ES-I3 (cell line): ENCODE data around the gene PLA2G4A.

ENCODE experiments used
- H3K36me3 ChIP-seq: 2 replicates; pipeline ENCODE4 v1.6.1; 2013; ENCODE audit warnings: mild to moderate bottlenecking, low read length, control low read depth, moderate library complexity; ENCODE audit not compliant: insufficient read depth
- H3K4me1 ChIP-seq: 2 replicates; pipeline ENCODE4 v1.6.1; 2013; ENCODE audit warnings: mild to moderate bottlenecking, control low read depth, low read length; ENCODE audit not compliant: insufficient read depth
- H3K9ac ChIP-seq: 2 replicates; pipeline ENCODE4 v1.6.1; 2013; ENCODE audit warnings: low read depth, mild to moderate bottlenecking, low read length, moderate library complexity
- H3K9me3 ChIP-seq: 2 replicates; pipeline ENCODE4 v1.6.1; 2013; ENCODE audit warnings: mild to moderate bottlenecking, low read length, moderate library complexity; ENCODE audit not compliant: control insufficient read depth, insufficient read depth

PLA2G4A gene

GRCh38 chr1:186872291-186872690 lies 43.5 kb downstream of the PLA2G4A start:
- no peaks in the 10 kb centered on the region for H3K9me3 ChIP-seq
- no peak overlapping the region for H3K9ac ChIP-seq
- no peaks in the 10 kb centered on the region for H3K36me3 ChIP-seq
- peaks cover 12% of the 10 kb centered on the region; the same call in 1 of the 2 replicates for H3K4me1 ChIP-seq

DNA sequence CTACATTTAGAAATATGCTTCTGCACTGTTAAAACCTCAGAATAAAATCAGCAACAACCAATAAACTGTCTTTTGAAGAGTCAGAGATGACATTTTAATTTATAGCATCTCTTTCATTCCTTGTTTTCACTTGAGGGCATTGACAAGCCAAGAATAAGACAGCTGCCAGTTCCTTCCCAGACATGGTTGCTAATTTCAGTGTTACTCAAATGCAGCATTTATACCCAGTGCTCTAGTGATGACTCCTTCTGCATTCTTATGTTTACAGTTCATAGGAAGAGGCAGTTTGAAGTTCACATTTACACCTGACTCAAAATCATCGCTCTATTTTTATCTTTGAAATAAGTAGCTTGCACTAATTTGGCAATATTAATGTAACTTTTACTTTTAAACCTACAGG lies 44.9 kb downstream of the PLA2G4A start:
- no peaks in the 10 kb centered on the region for H3K36me3 ChIP-seq
- no peak overlapping the region for H3K9ac ChIP-seq
- H3K9me3 ChIP-seq = no peaks in the 10 kb centered on the region
- H3K4me1 ChIP-seq = peaks cover 12% of the 10 kb centered on the region; the same call in 1 of the 2 replicates

DNA sequence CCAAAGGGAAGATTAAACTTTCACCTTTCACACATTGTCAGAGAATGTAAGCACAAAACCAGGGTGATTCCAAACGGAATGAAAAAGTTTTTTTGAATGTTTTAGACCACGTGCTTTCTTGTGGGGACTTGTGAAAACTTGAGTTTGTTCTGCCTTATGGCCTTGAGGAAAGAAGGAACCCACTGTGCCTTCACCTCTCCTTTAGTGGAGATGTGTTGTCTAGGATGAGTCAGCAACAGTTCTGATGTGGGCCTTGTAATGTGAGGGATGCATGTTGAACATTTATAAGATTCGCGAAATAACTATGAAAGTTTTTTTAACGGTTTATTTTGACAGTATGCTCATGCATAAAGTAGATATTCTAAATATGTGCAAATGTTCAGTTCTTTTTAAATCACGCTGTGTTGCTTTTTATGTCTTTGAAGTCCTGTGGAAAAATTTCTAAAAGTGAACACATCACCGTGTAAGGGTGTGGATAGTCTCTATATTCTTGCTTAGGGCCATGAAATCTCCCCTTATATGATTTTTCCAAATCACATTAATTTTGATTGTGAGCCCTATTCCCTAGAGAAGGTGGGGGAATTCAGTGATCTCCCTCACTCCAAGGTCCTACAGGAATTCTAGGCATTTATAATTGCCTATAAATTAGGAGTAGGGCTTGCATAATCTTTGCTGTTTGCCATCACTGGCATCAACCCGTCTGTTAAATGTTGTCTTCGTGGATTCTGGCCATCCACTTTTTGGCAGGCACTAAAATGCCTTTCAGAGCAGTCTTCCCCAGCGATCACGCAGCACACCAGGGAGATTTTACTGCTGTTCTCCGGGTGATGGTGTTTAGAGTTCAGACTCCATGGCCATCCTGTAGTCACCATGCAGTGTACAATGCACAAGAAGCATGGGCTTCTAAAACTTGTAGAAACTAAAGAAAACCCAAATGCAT lies 47.4 kb downstream of the PLA2G4A start:
- peaks cover 12% of the 10 kb centered on the region; the same call in 1 of the 2 replicates for H3K4me1 ChIP-seq
- H3K9ac ChIP-seq = no peak overlapping the region
- no peaks in the 10 kb centered on the region for H3K9me3 ChIP-seq
- no peaks in the 10 kb centered on the region for H3K36me3 ChIP-seq

- Histone ChIP-seq H3K36me3 (no peaks in the 10 kb centered on the region), H3K9ac (no peak overlapping the region), H3K9me3 (no peaks in the 10 kb centered on the region), H3K4me1 (no peaks in the 10 kb centered on the region; the same call in 1 of the 2 replicates)
Observed at GRCh38 chr1:186878356-186878755, 49.6 kb downstream of the PLA2G4A start.

DNA sequence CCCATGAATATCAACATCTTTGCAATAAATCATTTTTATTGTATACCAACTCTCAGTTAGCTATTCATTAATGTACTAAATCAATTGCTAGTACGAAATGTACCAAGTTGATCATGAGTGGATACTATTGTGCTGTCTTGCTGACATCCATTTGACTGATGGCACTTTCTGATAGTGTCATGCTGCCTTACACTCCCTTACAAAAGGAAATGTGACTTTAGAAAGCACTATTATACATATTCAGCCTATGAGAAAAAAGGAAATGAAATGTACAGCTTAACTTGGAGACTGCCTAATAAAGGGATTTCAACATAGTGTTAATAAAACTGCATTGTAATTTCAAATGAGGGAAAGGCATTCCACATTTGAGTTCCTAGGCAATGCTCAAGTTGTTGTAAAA lies 52.2 kb downstream of the PLA2G4A start:
- Histone ChIP-seq H3K36me3 (no peaks in the 10 kb centered on the region), H3K9ac (no peak overlapping the region), H3K9me3 (no peaks in the 10 kb centered on the region), H3K4me1 (no peaks in the 10 kb centered on the region)

DNA sequence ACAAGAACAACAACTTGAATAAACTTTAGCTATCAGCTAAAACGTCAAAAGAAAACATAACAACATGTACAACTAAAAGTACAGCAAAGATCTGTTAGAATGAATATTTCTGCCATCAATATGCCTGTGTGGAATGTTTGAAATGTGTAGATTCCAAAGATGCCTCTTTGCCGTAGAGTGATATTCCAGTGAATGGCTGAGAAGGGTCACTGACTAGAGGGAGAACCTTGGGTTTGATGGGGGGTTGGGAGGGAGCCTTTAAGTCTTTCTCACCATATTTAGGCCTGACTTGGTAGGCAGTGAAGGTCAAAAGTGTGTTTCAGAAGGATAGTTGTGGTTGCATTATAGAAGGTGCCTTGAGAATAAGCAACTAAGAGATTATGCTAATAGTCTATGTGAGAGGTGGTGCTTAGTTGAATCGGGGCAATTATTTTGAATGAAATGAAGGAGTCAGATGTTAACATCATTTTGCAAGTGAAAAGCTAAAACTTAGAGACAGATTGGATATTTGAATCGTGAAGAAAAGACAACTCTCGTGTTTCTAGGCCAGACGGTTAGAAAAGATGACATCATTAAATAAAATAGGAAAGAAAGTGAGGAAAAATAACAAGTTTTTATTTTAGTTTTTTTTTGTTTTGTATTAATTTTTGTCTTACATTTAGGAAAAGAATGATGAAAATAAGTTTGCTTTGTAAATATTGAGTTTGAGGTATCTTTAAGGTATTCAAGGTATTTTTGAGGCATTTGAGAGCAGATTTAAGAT lies 53.8 kb downstream of the PLA2G4A start:
- no peaks in the 10 kb centered on the region for H3K9me3 ChIP-seq
- no peak overlapping the region for H3K9ac ChIP-seq
- H3K36me3 ChIP-seq = no peaks in the 10 kb centered on the region; the same call in 1 of the 2 replicates
- H3K4me1 ChIP-seq = no peaks in the 10 kb centered on the region

DNA sequence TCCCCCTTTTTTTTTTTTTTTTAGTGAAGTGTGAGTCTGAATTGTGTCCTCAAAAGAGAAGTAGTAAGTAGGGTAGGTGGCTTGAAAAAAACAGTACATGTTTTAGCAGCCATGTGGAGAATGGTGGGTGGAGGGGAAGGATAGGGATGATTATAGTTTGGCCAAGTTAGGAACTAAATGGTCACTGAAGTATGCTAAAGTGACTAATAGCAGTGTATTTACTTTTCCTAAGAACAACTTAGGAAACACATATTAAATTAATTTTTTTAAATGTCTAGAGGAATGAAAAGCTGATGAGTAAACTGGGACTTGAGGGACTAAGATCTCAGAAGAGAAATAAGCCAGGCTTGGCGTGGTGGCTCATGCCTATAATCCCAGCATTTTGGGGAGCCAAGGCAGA lies 55.5 kb downstream of the PLA2G4A start:
- Histone ChIP-seq H3K9ac (no peak overlapping the region), H3K36me3 (no peaks in the 10 kb centered on the region; the same call in 1 of the 2 replicates), H3K9me3 (no peaks in the 10 kb centered on the region), H3K4me1 (no peaks in the 10 kb centered on the region)

DNA sequence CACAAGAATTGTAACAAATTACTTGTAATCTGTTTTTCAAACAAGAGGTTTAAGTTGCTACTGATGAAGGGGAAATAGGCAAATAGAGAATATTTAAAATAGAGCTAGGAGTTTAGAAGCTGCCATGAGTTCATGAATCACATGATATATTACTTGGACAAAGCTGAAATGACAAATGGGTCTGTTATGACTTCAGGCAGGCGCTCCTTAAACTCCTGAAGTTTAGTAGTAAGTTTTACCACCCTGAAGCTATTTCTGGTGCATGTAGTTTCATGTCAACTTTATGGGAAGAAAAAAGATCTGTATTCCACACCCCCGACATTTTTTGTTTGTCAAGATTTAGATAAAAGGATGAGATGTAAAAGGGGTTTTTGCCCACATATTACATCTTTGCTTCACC lies 58.5 kb downstream of the PLA2G4A start:
- no peak overlapping the region for H3K9ac ChIP-seq
- no peaks in the 10 kb centered on the region for H3K9me3 ChIP-seq

DNA sequence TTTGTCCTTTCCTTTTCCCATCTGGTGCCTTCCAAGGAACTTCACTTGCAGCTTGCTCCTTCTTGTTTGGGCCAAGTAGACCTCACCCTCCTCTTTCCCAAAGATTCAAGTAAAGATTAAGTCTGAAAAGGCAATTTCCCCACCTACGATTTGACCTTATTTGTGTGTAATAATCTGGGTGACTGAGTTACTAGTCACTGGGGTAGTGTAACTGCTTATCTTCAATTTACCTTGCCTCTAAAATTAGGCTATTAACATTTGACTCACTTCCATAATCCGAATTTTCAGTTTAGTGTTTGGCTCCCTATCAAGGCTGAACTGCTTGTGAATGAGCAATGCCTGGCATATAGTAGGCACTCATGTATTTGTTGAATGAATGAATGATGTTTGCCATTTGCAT lies 59.6 kb downstream of the PLA2G4A start:
- no peaks in the 10 kb centered on the region for H3K4me1 ChIP-seq
- H3K36me3 ChIP-seq = no peaks in the 10 kb centered on the region; the same call in 1 of the 2 replicates
- H3K9ac ChIP-seq = no peak overlapping the region
- no peaks in the 10 kb centered on the region for H3K9me3 ChIP-seq

More for the DNA sequence above, 58.5 kb downstream of the PLA2G4A start:
- Histone ChIP-seq H3K36me3 (no peaks in the 10 kb centered on the region; the same call in 1 of the 2 replicates), H3K4me1 (no peaks in the 10 kb centered on the region)

GRCh38 chr1:186892936-186893335 lies 64.2 kb downstream of the PLA2G4A start:
- H3K4me1 ChIP-seq = no peaks in the 10 kb centered on the region; the same call in 1 of the 2 replicates
- H3K36me3 ChIP-seq = no peaks in the 10 kb centered on the region
- H3K9me3 ChIP-seq = no peaks in the 10 kb centered on the region
- no peak overlapping the region for H3K9ac ChIP-seq

DNA sequence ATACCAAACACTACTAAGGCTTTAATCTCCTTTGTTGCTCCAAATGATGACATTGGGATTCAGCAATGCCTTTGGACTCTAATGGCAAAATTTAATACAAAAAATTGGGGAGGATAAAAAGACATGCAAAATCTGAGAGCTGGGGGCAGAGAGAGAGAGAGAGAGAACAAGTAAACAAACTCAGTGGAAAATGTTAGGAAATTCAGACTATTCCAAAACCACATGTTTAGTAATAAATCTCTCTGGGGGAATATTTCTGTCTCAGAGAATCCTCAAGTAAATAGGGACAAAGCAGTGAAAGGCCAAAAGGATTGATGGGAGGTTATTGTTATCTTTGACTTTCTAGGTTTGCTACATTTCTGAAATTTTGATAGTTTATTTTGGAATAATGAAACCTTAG lies 65.7 kb downstream of the PLA2G4A start:
- Histone ChIP-seq H3K4me1 (no peaks in the 10 kb centered on the region; the same call in 1 of the 2 replicates), H3K9me3 (no peaks in the 10 kb centered on the region), H3K9ac (no peak overlapping the region), H3K36me3 (no peaks in the 10 kb centered on the region)

DNA sequence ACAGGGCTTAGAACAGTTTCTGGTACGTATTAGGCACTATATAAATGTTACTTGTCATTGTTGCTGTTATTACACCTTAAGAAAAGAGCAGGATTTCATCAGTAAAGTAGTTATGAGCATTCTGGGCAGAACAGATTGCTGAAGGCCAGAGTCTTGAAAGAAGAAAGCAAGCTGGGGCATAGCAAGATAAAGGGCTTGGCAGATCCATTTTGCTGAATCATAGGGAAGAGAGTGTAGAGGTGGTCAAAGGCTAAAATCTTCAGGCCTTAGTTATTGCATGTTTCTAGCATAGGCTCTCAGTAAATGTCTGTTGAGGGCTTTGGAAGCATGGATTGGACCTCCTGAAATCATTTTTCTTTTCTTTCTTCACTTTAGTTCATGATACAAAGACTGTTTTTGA lies 67.5 kb downstream of the PLA2G4A start:
- Histone ChIP-seq H3K4me1 (no peaks in the 10 kb centered on the region; the same call in 1 of the 2 replicates), H3K9ac (no peak overlapping the region), H3K36me3 (no peaks in the 10 kb centered on the region), H3K9me3 (no peaks in the 10 kb centered on the region)

DNA sequence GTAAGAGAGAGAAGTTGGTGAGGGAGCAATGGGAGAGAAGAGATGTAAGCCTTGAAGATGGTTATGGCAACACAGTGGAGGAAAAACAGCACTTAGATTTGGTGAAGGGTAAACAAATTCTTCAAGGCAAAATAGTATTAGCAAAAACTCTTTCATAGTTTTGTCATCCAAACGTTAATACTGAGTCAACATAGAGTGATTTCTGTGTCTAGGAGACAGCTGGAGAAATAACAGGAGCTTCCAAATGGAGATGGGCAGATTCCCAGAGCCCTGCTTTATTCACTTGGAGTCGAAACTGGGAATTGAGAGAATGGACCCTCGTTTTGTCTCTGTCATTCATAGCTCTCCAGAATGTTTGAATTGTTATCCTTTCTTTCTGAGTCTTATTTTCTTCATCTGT lies 68.3 kb downstream of the PLA2G4A start:
- H3K9ac ChIP-seq = no peak overlapping the region
- no peaks in the 10 kb centered on the region; the same call in 1 of the 2 replicates for H3K4me1 ChIP-seq
- H3K9me3 ChIP-seq = no peaks in the 10 kb centered on the region
- no peaks in the 10 kb centered on the region for H3K36me3 ChIP-seq

DNA sequence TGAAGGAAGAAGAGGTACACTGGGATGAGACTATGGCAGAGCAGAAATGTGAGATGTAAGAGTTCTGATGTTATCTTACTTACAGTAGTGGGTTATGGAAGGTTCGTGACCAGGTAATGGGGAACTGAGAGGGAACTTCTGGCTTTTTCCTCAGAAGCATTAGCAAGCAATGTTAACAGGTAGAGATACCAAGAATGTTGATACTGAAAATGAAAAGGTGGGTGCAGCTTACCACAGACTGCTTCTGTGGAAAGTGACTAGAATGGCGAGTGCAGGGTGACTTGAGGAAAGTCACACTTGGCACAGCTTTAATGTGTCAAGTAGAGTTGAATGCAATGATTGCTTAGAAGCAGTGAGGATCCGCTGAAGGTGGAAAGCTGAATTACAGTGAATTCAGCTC lies 70.8 kb downstream of the PLA2G4A start:
- no peaks in the 10 kb centered on the region for H3K36me3 ChIP-seq
- no peaks in the 10 kb centered on the region; the same call in 1 of the 2 replicates for H3K4me1 ChIP-seq
- H3K9me3 ChIP-seq = no peaks in the 10 kb centered on the region
- H3K9ac ChIP-seq = no peak overlapping the region
